GM12878 (cell line): ENCODE measurements around the gene RNF152. TPM values are rescaled to one million over a fixed set of nuclear protein-coding genes. Genes with fewer than 3 reads are reported as not detected.

Experiments
- ATAC-seq: fragments of 200-7000 bp; cut with Tn5 transposase; 3 replicates; pipeline ENCODE4 v1.9.1; 2020; ENCODE audit warnings: mild to moderate bottlenecking, moderate library complexity
- BruUV-seq: library from RNA; stranded (reverse); fragments of 400-500 nt; replicated peaks from 2 replicates; lab custom pipeline; 2021; lab: Mats Ljungman, UMichigan
- CTCF ChIA-PET: fragments of 300-600 bp; sonication (Branson Sonifier 250); formaldehyde crosslinking; extraction: SDS; loops from one replicate; lab custom pipeline; 2021; ENCODE audit warnings: inconsistent platforms; lab: Yijun Ruan, JAX
- POLR2A ChIA-PET: fragments of 350-600 bp; formaldehyde crosslinking; extraction: SDS; loops from one replicate; lab custom pipeline; 2021; ENCODE audit warnings: inconsistent platforms; lab: Charles Lee
- RAD21 ChIA-PET: fragments of 300-600 bp; sonication (Branson Sonifier 250); formaldehyde crosslinking; loops from one replicate; lab custom pipeline; 2023; ENCODE audit warnings: antibody characterized with exemption; ENCODE audit not compliant: unreplicated experiment; lab: Charles Lee
- SMC1A ChIA-PET: fragments of 300-600 bp; sonication (Branson Sonifier 250); formaldehyde crosslinking; loops from one replicate; lab custom pipeline; 2023; ENCODE audit not compliant: unreplicated experiment, uncharacterized antibody; lab: Charles Lee
- DNase-seq: peaks from one replicate; pipeline ENCODE4 v3.0.0-alpha.2; 2011; ENCODE audit warnings: low read depth, low spot score
- FAIRE-seq: peaks from 3 replicates; lab custom pipeline; 2011; peaks lifted over from hg19 to GRCh38; lab: Jason Lieb, UNC
- H2AFZ ChIP-seq: 2 replicates; pipeline ENCODE4 v1.6.0; 2011; ENCODE audit warnings: low read depth, low read length, control low read depth; ENCODE audit not compliant: control insufficient read depth
- H3K27ac ChIP-seq: 2 replicates; pipeline ENCODE4 v1.5.1; 2011; ENCODE audit warnings: control low read depth; ENCODE audit not compliant: control insufficient read depth, insufficient read depth
- H3K27me3 ChIP-seq, 2 experiments: replicated peaks in 1 of 2; 2 replicates each; pipeline versions ENCODE4 v1.6.0 to v1.6.1; 2011; ENCODE audit warnings: low read length in 1 of 2; ENCODE audit not compliant: control insufficient read depth in 2 of 2, insufficient read depth in 2 of 2
- H3K36me3 ChIP-seq, 2 experiments: 2 replicates each; pipeline ENCODE4 v1.5.1; 2011; ENCODE audit warnings: low read length in 1 of 2; ENCODE audit not compliant: control insufficient read depth in 2 of 2, insufficient read depth in 2 of 2
- H3K4me1 ChIP-seq: 2 replicates; pipeline ENCODE4 v1.6.1; 2011; ENCODE audit warnings: mild to moderate bottlenecking, low read length, moderate library complexity, mixed read lengths; ENCODE audit not compliant: control insufficient read depth, insufficient read depth
- H3K4me2 ChIP-seq: 2 replicates; pipeline ENCODE4 v1.6.0; 2011; ENCODE audit warnings: control low read depth; ENCODE audit not compliant: control insufficient read depth, insufficient read depth
- H3K4me3 ChIP-seq: fragments of 200-600 bp; sonication (generic); 2 replicates; pipeline ENCODE4 v1.5.1; 2016
- H3K79me2 ChIP-seq: 2 replicates; pipeline ENCODE4 v1.6.0; 2011; ENCODE audit warnings: low read length; ENCODE audit not compliant: control insufficient read depth, insufficient read depth
- H3K9ac ChIP-seq: 2 replicates; pipeline ENCODE4 v1.8.0; 2011; ENCODE audit warnings: low read length, control low read depth, mixed read lengths; ENCODE audit not compliant: control insufficient read depth, insufficient read depth
- H3K9me3 ChIP-seq: replicated peaks from 3 replicates; pipeline ENCODE4 v1.5.1; 2011; ENCODE audit warnings: mild to moderate bottlenecking, low read length; ENCODE audit not compliant: control insufficient read depth, insufficient read depth
- H4K20me1 ChIP-seq: 2 replicates; pipeline ENCODE4 v1.6.0; 2011; ENCODE audit not compliant: control insufficient read depth, insufficient read depth
- ATF2 ChIP-seq: IDR thresholded peaks from 2 replicates; pipeline ENCODE4 v1.6.1; 2012; ENCODE audit warnings: low read length, inconsistent platforms
- CBX5 ChIP-seq: sonication (generic); IDR thresholded peaks from 2 replicates; pipeline ENCODE4 v1.6.1; 2016; ENCODE audit warnings: low read depth, moderate library complexity, mild to moderate bottlenecking, inconsistent platforms
- CEBPB ChIP-seq, 2 experiments: fragments of 150-350 bp in 1 of 2; IDR thresholded peaks; 2 replicates each; pipeline ENCODE4 v1.6.1; 2012 to 2014; ENCODE audit warnings: low read depth in 2 of 2, low read length in 2 of 2, borderline replicate concordance in 1 of 2, inconsistent platforms in 1 of 2
- CHD4 ChIP-seq: fragments of 200-600 bp; sonication (generic); IDR thresholded peaks from 2 replicates; pipeline ENCODE4 v1.6.1; 2016; ENCODE audit warnings: mild to moderate bottlenecking
- HCFC1 ChIP-seq: fragments of 150-350 bp; IDR thresholded peaks from 2 replicates; pipeline ENCODE4 v1.6.1; 2014; ENCODE audit warnings: low read length
- LARP7 ChIP-seq: fragments of 450-650 bp; IDR thresholded peaks from 2 replicates; pipeline ENCODE4 v1.6.1; 2017; ENCODE audit warnings: mild to moderate bottlenecking
- NBN ChIP-seq: fragments of 450-650 bp; IDR thresholded peaks from 2 replicates; pipeline ENCODE4 v1.6.1; 2016
- NFIC ChIP-seq: IDR thresholded peaks from 2 replicates; pipeline ENCODE4 v1.6.1; 2012; ENCODE audit warnings: low read depth, mild to moderate bottlenecking, inconsistent platforms, low read length, moderate library complexity
- PAX8 ChIP-seq: fragments of 450-650 bp; IDR thresholded peaks from 2 replicates; pipeline ENCODE4 v1.6.1; 2017; ENCODE audit warnings: mild to moderate bottlenecking, moderate library complexity
- POU2F2 ChIP-seq: IDR thresholded peaks from 3 replicates; pipeline ENCODE4 v1.6.1; 2011; ENCODE audit warnings: low read depth, mild to moderate bottlenecking, low read length, borderline replicate concordance
- SMAD1 ChIP-seq: fragments of 450-650 bp; IDR thresholded peaks from 2 replicates; pipeline ENCODE4 v1.6.1; 2018; ENCODE audit warnings: mild to moderate bottlenecking, low read depth; ENCODE audit not compliant: partially characterized antibody
- ZNF207 ChIP-seq: fragments of 450-650 bp; IDR thresholded peaks from 2 replicates; pipeline ENCODE4 v1.6.1; 2014; ENCODE audit warnings: antibody characterized with exemption, mild to moderate bottlenecking, borderline replicate concordance
- WGBS: methylation state at CpG from one replicate; pipeline ENCODE4 v1.1.6; 2016; ENCODE audit warnings: low lambda C conversion rate; ENCODE audit not compliant: insufficient replicate concordance, insufficient coverage; ENCODE audit errors: missing lambda C conversion rate; 5-methylcytosine and 5-hydroxymethylcytosine counted together
- in situ Hi-C: fragments of 300-500 bp; cut with MboI; formaldehyde crosslinking; loops from 9 replicates; pipeline ENCODE4 v1.14.3; 2018; ENCODE audit warnings: mixed read lengths
- intact Hi-C: fragments of 100-400 bp; cut with micrococcal nuclease; formaldehyde crosslinking; loops from one replicate; pipeline ENCODE4 v1.14.2; 2022; ENCODE audit not compliant: unreplicated experiment
- polyA plus RNA-seq, 11 experiments: library from polyadenylated mRNA; depleted of rRNA in 4 of 11; unstranded in 6 of 11; stranded (reverse) in 5 of 11; fragments of >200 nt; fragmentation: Nextera tagmentation in 4 of 11; fragmentation: Illumina TruSeq in 1 of 11; extraction: Ambion mirVana in 4 of 11; extraction: Trizol in 1 of 11; gene quantifications; 1 replicate in 1 of 11; 2 replicates in 10 of 11; pipeline versions ENCODE4 v1.2.1 to v1.2.3, GENCODE V29; 2011 to 2016; ENCODE audit warnings: inconsistent platforms in 2 of 11, missing spikeins in 2 of 11, low read depth in 1 of 11
- total RNA-seq, 4 experiments: library from RNA; depleted of rRNA in 3 of 4; stranded (reverse); fragments of >200 nt in 3 of 4; fragmentation: Illumina TruSeq in 1 of 4; extraction: Trizol in 1 of 4; gene quantifications; 2 replicates each; pipeline versions ENCODE4 v1.2.1 to v1.2.3, GENCODE V29; 2013 to 2021
- TF ChIP-seq, protein P1 (sequence below): IDR thresholded peaks from 2 replicates; pipeline ENCODE4 v1.6.1; 2011; ENCODE audit warnings: mild to moderate bottlenecking, low read depth, low read length, moderate library complexity; ENCODE audit not compliant: insufficient replicate concordance
- TF ChIP-seq, protein P2 (sequence below): IDR thresholded peaks from 2 replicates; pipeline ENCODE4 v1.6.1; 2011; ENCODE audit warnings: low read depth, low read length, improper control_type of control experiment, borderline replicate concordance
- TF ChIP-seq, protein P3 (sequence below): fragments of 450-650 bp; IDR thresholded peaks from 2 replicates; pipeline ENCODE4 v1.6.1; 2017; ENCODE audit warnings: antibody characterized with exemption, mild to moderate bottlenecking, moderate library complexity
- TF ChIP-seq, protein P4 (sequence below): fragments of 150-350 bp; IDR thresholded peaks from 2 replicates; pipeline ENCODE4 v1.6.1; 2014; ENCODE audit warnings: mild to moderate bottlenecking, low read depth, low read length

Gene RNF152
- total and polyA plus RNA-seq, 10 of the 15 experiments (the other 5 are each of a cell fraction or from before 2014, with no cell fraction given) = under 0.01 to 0.07 (median 0.03) TPM; not detected in 7

DNA sequence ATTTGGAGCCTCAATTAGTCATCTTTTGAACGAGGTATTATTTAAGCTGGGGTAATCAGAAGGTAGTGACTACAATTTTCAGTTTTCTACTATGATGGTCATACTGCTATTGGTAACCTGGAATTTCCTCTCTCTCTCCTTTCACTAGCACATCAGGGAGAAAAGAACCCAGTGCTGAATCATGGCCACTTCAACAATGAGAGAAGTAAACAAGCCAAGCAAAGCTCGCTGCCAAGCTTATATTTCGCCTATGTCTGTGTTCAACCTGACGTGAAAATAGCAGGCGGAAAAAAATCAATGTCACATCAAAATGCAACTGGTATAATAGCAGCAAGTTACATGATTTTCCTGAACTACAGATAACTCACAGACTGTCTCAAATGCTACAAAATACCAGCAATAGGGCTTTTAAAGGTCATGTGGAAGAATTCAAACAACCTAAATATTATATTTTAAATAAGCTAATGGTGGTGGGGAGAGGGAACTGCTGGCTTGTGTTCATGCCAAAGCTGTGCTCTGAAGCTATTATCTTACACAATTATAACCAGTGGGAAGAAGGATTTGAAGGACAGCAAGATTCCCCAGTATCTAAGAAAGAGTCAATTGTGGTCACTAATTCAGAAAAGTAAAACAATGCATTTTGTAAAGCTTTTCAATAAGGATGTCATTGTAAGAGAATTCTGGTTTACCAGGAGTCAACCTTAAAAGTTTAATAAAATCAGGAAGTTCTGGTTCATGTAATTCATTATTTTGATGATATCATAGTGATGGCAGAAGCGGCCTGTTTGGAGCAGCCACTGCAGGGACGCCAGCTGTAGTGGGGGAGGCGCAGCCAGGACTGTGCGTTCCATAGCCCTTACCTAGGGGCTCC, 38.0 kb downstream of the RNF152 start:
- ChIA-PET RAD21 (no interaction called here), POLR2A (no interaction called here), CTCF (interaction anchor here (0.6 kb wide), 1 partner anchor 787 kb away, joined by 3 read pairs; no protein-coding TSS in a partner anchor), SMC1A (no interaction called here)
- H3K9me3 ChIP-seq = no peaks in the 10 kb centered on the region; the same call in 2 of the 3 replicates
- no peaks in the 10 kb centered on the region for H3K36me3 ChIP-seq
- H3K4me2 ChIP-seq = no peak overlapping the region
- WGBS = 33% methylated on average over 9 of the region's 9 CpGs
- no peaks in the 10 kb centered on the region for H3K79me2 ChIP-seq
- BruUV-seq = no TSS peak
- no peak overlapping the region for H3K9ac ChIP-seq
- no peak for ATAC-seq
- H3K27ac ChIP-seq = no peak overlapping the region
- H3K4me1 ChIP-seq = no peaks in the 10 kb centered on the region
- in situ Hi-C loops (no loop called here), intact Hi-C loops (no loop called here)
- no peaks in the 10 kb centered on the region for H3K27me3 ChIP-seq
- H3K4me3 ChIP-seq = no peak overlapping the region
- no peak overlapping the region for H2AFZ ChIP-seq
- no peak for DNase-seq
- no peak for FAIRE-seq
- H4K20me1 ChIP-seq = no peaks in the 10 kb centered on the region
- TF ChIP-seq LARP7 (no peak), ZNF207 (no peak), NFIC (no peak), POU2F2 (no peak), CBX5 (no peak), PAX8 (no peak), ATF2 (no peak), CHD4 (no peak), SMAD1 (no peak), NBN (no peak), CEBPB (IDR thresholded peaks at IDR 0.05; ENCODE audit: borderline replicate concordance in 1 of 2, low read depth in 2 of 2, low read length in 2 of 2) (no peak), HCFC1 (no peak)
- TF ChIP-seq, protein P1, sequence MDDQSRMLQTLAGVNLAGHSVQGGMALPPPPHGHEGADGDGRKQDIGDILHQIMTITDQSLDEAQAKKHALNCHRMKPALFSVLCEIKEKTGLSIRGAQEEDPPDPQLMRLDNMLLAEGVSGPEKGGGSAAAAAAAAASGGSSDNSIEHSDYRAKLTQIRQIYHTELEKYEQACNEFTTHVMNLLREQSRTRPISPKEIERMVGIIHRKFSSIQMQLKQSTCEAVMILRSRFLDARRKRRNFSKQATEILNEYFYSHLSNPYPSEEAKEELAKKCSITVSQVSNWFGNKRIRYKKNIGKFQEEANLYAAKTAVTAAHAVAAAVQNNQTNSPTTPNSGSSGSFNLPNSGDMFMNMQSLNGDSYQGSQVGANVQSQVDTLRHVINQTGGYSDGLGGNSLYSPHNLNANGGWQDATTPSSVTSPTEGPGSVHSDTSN = no peak
- TF ChIP-seq, protein P2, sequence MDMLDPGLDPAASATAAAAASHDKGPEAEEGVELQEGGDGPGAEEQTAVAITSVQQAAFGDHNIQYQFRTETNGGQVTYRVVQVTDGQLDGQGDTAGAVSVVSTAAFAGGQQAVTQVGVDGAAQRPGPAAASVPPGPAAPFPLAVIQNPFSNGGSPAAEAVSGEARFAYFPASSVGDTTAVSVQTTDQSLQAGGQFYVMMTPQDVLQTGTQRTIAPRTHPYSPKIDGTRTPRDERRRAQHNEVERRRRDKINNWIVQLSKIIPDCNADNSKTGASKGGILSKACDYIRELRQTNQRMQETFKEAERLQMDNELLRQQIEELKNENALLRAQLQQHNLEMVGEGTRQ = no peak
- TF ChIP-seq, protein P3, sequence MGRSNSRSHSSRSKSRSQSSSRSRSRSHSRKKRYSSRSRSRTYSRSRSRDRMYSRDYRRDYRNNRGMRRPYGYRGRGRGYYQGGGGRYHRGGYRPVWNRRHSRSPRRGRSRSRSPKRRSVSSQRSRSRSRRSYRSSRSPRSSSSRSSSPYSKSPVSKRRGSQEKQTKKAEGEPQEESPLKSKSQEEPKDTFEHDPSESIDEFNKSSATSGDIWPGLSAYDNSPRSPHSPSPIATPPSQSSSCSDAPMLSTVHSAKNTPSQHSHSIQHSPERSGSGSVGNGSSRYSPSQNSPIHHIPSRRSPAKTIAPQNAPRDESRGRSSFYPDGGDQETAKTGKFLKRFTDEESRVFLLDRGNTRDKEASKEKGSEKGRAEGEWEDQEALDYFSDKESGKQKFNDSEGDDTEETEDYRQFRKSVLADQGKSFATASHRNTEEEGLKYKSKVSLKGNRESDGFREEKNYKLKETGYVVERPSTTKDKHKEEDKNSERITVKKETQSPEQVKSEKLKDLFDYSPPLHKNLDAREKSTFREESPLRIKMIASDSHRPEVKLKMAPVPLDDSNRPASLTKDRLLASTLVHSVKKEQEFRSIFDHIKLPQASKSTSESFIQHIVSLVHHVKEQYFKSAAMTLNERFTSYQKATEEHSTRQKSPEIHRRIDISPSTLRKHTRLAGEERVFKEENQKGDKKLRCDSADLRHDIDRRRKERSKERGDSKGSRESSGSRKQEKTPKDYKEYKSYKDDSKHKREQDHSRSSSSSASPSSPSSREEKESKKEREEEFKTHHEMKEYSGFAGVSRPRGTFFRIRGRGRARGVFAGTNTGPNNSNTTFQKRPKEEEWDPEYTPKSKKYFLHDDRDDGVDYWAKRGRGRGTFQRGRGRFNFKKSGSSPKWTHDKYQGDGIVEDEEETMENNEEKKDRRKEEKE = no peak
- TF ChIP-seq, protein P4, sequence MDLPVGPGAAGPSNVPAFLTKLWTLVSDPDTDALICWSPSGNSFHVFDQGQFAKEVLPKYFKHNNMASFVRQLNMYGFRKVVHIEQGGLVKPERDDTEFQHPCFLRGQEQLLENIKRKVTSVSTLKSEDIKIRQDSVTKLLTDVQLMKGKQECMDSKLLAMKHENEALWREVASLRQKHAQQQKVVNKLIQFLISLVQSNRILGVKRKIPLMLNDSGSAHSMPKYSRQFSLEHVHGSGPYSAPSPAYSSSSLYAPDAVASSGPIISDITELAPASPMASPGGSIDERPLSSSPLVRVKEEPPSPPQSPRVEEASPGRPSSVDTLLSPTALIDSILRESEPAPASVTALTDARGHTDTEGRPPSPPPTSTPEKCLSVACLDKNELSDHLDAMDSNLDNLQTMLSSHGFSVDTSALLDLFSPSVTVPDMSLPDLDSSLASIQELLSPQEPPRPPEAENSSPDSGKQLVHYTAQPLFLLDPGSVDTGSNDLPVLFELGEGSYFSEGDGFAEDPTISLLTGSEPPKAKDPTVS = no peak
